ENCODE data around the gene ABLIM2.

The ABLIM2 gene

GRCh38 chr4:8133897-8134563 is 24.6 kb downstream of the ABLIM2 start:
- DNase-seq: no peak

GRCh38 chr4:8132947-8133705 is 25.5 kb downstream of the ABLIM2 start:
- no peak for DNase-seq

GRCh38 chr4:8132400-8132799 is 26.2 kb downstream of the ABLIM2 start:
- DNase-seq: no peak

- DNase-seq: no peak
Measured at GRCh38 chr4:8131826-8132225, 26.8 kb downstream of the ABLIM2 start.

- no peak for DNase-seq
Measured at GRCh38 chr4:8131210-8131609, 27.4 kb downstream of the ABLIM2 start.

- DNase-seq: no peak
Measured at GRCh38 chr4:8130346-8131066, 28.1 kb downstream of the ABLIM2 start.

GRCh38 chr4:8129785-8130184 is 28.8 kb downstream of the ABLIM2 start:
- DNase-seq: no peak

- no peak for DNase-seq
Measured at GRCh38 chr4:8129136-8129535, 29.5 kb downstream of the ABLIM2 start.

- no peak for DNase-seq
Measured at GRCh38 chr4:8128100-8128856, 30.3 kb downstream of the ABLIM2 start.

GRCh38 chr4:8127051-8127826 is 31.4 kb downstream of the ABLIM2 start:
- DNase-seq: no peak

GRCh38 chr4:8126523-8126922 is 32.1 kb downstream of the ABLIM2 start:
- no peak for DNase-seq

- no peak for DNase-seq
Measured at GRCh38 chr4:8125526-8126056, 33.0 kb downstream of the ABLIM2 start.

- no peak for DNase-seq
Measured at GRCh38 chr4:8123870-8124269, 34.7 kb downstream of the ABLIM2 start.

- DNase-seq: no peak
Measured at GRCh38 chr4:8123389-8123788, 35.2 kb downstream of the ABLIM2 start.

GRCh38 chr4:8122746-8123145 is 35.9 kb downstream of the ABLIM2 start:
- DNase-seq: no peak

GRCh38 chr4:8121292-8122015 is 37.2 kb downstream of the ABLIM2 start:
- no peak for DNase-seq

GRCh38 chr4:8120501-8120900 is 38.1 kb downstream of the ABLIM2 start:
- no peak for DNase-seq

- no peak for DNase-seq
Measured at GRCh38 chr4:8119877-8120276, 38.7 kb downstream of the ABLIM2 start.

- no peak for DNase-seq
Measured at GRCh38 chr4:8118531-8118930, 40.1 kb downstream of the ABLIM2 start.

- no peak for DNase-seq
Measured at GRCh38 chr4:8118035-8118434, 40.6 kb downstream of the ABLIM2 start.

GRCh38 chr4:8117278-8117682 is 41.3 kb downstream of the ABLIM2 start:
- DNase-seq: no peak

Measured in left hindlimb (tissue), 1 donor.